HL-60 (cell line): ENCODE measurements around the gene STRIP2.
A peak's percentile ranks its signal among the peaks of the same experiment; 100 is the strongest.

Source experiments
- DNase-seq, 2 experiments: peaks; one replicate each; pipeline ENCODE4 v3.0.0-alpha.2; 2010 to 2020; ENCODE audit warnings: low read depth in 1 of 2, low spot score in 1 of 2
- H3K27ac ChIP-seq: fragments of 250-450 bp; sonication (Bioruptor Pico); replicated peaks from 2 replicates; pipeline ENCODE4 v1.5.1; 2020; ENCODE audit warnings: mild to moderate bottlenecking, moderate library complexity
- H3K27me3 ChIP-seq: fragments of 250-450 bp; sonication (Bioruptor Pico); 2 replicates; pipeline ENCODE4 v1.5.1; 2021; ENCODE audit warnings: mild to moderate bottlenecking, moderate library complexity; ENCODE audit not compliant: insufficient read depth, poor library complexity, severe bottlenecking
- H3K4me3 ChIP-seq: replicated peaks from 2 replicates; pipeline ENCODE4 v1.5.1; 2011; ENCODE audit warnings: mild to moderate bottlenecking, control low read depth, low read length; ENCODE audit not compliant: insufficient read depth
- GABPA ChIP-seq: IDR thresholded peaks from 2 replicates; pipeline ENCODE4 v1.6.1; 2012; ENCODE audit warnings: low read depth
- POLR2AphosphoS5 ChIP-seq: IDR thresholded peaks from 2 replicates; pipeline ENCODE4 v1.6.1; 2012; ENCODE audit warnings: low read depth
- REST ChIP-seq: IDR thresholded peaks from 2 replicates; pipeline ENCODE4 v1.6.1; 2012; ENCODE audit warnings: low read depth; ENCODE audit not compliant: insufficient replicate concordance
- SPI1 ChIP-seq: IDR thresholded peaks from 2 replicates; pipeline ENCODE4 v1.6.1; 2012; ENCODE audit warnings: low read depth, mild to moderate bottlenecking, borderline replicate concordance
- TF ChIP-seq, protein P1 (sequence below): IDR thresholded peaks from one replicate; pipeline ENCODE4 v1.5.1; 2011; ENCODE audit warnings: low read length, control low read depth, inconsistent platforms; ENCODE audit not compliant: insufficient read depth

The STRIP2 gene

GRCh38 chr7:129517931-129518330, 83.7 kb downstream of the STRIP2 start:
- no peak overlapping the region for H3K4me3 ChIP-seq
- H3K27me3 ChIP-seq: no peaks in the 10 kb centered on the region
- no peak for DNase-seq
- H3K27ac ChIP-seq: no peak overlapping the region
- TF ChIP-seq REST (no peak), POLR2AphosphoS5 (no peak), GABPA (no peak), SPI1 (no peak)
- TF ChIP-seq, protein P1, sequence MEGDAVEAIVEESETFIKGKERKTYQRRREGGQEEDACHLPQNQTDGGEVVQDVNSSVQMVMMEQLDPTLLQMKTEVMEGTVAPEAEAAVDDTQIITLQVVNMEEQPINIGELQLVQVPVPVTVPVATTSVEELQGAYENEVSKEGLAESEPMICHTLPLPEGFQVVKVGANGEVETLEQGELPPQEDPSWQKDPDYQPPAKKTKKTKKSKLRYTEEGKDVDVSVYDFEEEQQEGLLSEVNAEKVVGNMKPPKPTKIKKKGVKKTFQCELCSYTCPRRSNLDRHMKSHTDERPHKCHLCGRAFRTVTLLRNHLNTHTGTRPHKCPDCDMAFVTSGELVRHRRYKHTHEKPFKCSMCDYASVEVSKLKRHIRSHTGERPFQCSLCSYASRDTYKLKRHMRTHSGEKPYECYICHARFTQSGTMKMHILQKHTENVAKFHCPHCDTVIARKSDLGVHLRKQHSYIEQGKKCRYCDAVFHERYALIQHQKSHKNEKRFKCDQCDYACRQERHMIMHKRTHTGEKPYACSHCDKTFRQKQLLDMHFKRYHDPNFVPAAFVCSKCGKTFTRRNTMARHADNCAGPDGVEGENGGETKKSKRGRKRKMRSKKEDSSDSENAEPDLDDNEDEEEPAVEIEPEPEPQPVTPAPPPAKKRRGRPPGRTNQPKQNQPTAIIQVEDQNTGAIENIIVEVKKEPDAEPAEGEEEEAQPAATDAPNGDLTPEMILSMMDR: no peak

DNA sequence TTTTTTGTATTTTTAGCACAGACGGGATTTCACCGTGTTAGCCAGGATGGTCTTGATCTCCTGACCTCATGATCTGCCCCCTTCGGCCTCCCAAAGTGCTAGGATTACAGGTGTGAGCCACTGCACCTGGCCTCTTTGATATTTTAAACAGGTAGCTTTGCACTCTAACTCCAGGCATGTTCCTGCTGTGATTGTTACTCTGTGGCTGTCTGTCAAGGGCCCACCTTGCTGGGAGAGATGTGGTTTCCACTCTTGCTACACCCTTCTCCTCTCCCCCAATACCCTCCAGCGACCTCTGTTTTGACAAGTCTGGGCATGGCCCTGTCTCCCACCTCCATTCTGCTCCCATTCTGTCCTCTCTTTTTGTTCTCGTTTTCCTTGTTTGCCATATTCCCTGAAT, 85.2 kb downstream of the STRIP2 start:
- Histone ChIP-seq H3K4me3 (no peak overlapping the region), H3K27me3 (no peaks in the 10 kb centered on the region), H3K27ac (no peak overlapping the region)
- TF ChIP-seq, protein P1: no peak
- no peak for TF ChIP-seq REST
- TF ChIP-seq GABPA: no peak
- TF ChIP-seq SPI1: no peak
- no peak for DNase-seq

DNA sequence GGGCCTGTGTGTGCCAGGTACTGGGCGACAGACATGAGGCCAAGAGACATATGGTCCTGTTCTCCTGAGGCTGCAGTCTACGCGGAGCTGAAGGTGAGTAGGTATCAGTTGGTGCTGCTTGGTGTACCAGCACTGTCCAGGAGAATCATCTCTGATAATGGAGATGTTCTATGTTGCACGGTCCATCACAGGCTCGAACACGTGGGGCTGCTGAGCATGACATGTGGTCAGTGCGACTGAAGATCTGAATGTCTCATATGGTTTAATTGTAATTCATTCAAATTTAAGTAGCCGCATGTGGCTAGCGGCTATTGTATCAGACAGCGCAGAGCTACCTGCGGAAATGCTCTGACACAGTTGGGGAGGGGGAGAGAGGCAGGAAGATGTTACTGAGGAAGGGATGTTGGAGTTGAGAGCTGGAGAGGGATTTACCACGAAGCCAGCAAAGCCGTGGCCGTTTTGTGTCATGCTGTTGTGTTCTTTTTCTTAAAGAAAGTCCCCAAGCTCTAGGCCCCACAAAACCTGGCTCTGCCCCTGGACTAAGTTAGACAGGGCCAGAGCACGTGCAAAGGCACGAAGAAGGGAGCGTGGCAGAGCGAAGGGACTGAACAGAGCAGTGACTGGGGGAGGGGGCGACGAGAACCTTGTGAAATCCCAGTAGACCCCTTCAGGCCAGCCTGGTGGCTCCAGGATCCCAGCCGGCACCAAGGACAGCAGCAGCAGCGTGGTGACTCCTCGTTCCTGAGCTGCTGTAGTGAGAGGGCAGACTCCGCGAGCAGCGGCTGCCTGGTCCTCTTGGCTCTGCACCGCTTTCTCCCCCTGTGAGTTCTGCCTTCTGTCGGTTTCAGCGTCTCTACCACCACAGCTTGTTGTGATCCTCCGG, 88.1 kb downstream of the STRIP2 start:
- H3K27ac ChIP-seq: no peak overlapping the region
- TF ChIP-seq POLR2AphosphoS5: no peak
- peak; percentile 86 for TF ChIP-seq REST
- no peaks in the 10 kb centered on the region for H3K27me3 ChIP-seq
- no peak overlapping the region for H3K4me3 ChIP-seq
- no peak for DNase-seq
